Heart right ventricle (tissue), 16 donors: ENCODE data around the gene FAM174B. TPM values are rescaled to one million over a fixed set of nuclear protein-coding genes. Genes with fewer than 3 reads are reported as not detected.

Experiments used
- ATAC-seq, 8 donors: fragments of 200-7000 bp; cut with Tn5 transposase; one replicate each; pipeline ENCODE4 v1.9.1; 2020; ENCODE audit warnings: mild to moderate bottlenecking in 8 of 8, moderate library complexity in 8 of 8, moderate number of reproducible peaks in 1 of 8
- DNase-seq, 2 donors: peaks; one replicate each; pipeline ENCODE4 v3.0.0-alpha.2; 2020
- H3K27ac ChIP-seq, 10 donors: fragments of 200-600 bp; sonication (generic) in 2 of 10; one replicate each; pipeline versions ENCODE4 v1.5.0 to v1.8.0; 2020 to 2022; ENCODE audit warnings: mild to moderate bottlenecking in 3 of 10
- H3K27me3 ChIP-seq, 7 donors: fragments of 200-600 bp; one replicate each; pipeline ENCODE4 v1.8.0; 2021 to 2022; ENCODE audit warnings: mild to moderate bottlenecking in 2 of 7
- H3K36me3 ChIP-seq, 9 donors: fragments of 200-600 bp; sonication (generic) in 1 of 9; one replicate each; pipeline versions ENCODE4 v1.5.0 to v1.8.0; 2020 to 2022; ENCODE audit warnings: mild to moderate bottlenecking in 2 of 9
- H3K4me1 ChIP-seq, 9 donors: fragments of 200-600 bp; sonication (generic) in 1 of 9; one replicate each; pipeline versions ENCODE4 v1.5.0 to v1.8.0; 2020 to 2022; ENCODE audit warnings: mild to moderate bottlenecking in 4 of 9
- H3K4me3 ChIP-seq, 10 donors: fragments of 200-600 bp; sonication (generic) in 2 of 10; one replicate each; pipeline versions ENCODE4 v1.5.0 to v1.8.0; 2020 to 2022; ENCODE audit warnings: mild to moderate bottlenecking in 7 of 10, moderate library complexity in 2 of 10
- H3K9me3 ChIP-seq, 11 donors: fragments of 200-600 bp in 10 of 11; sonication (generic) in 2 of 11; one replicate each; pipeline versions ENCODE4 v1.5.0 to v1.8.0; 2013 to 2022; ENCODE audit warnings: mild to moderate bottlenecking in 2 of 11, control low read depth in 1 of 11, moderate library complexity in 1 of 11
- CTCF ChIP-seq, 9 donors: fragments of 200-600 bp; sonication (generic) in 2 of 9; IDR thresholded peaks; one replicate each; pipeline versions ENCODE4 v1.5.0 to v1.8.0; 2021 to 2022; ENCODE audit warnings: antibody characterized with exemption in 9 of 9, mild to moderate bottlenecking in 5 of 9, moderate library complexity in 1 of 9
- WGBS, 2 donors: extraction: QIAGEN DNeasy Blood & Tissue Kit; methylation state at CpG; one replicate each; pipeline ENCODE4 v1.1.7; 2013; ENCODE audit warnings: inconsistent platforms in 1 of 2; 5-methylcytosine and 5-hydroxymethylcytosine counted together
- intact Hi-C, 10 donors: fragments of 100-400 bp; cut with DNase I; formaldehyde crosslinking; loops; one replicate each; pipeline versions ENCODE4 v1.11.1 to v1.14.2; 2022
- polyA plus RNA-seq, 2 donors: library from polyadenylated mRNA; stranded (reverse); fragments of 200-250 nt; gene quantifications; one replicate each; pipeline ENCODE4 v1.2.3, GENCODE V29; 2013
- total RNA-seq, 10 donors: library from RNA; stranded (reverse); fragmentation: NEBNext Ultra II Directional in 3 of 10; extraction: Animal tissue kit (Norgen Biotek cat#: 25700) in 3 of 10; gene quantifications; one replicate each; pipeline versions ENCODE4 v1.2.1 to v1.2.4, GENCODE V29; 2021 to 2023
- donor health status: Arrhythmogenic right ventricular cardiomyopathy.
- donor health status: ischemic (EF 13 %, LVEDD 7.1; RV severe dilation, severe dysfunction).
- donor health status: healthy with polysubstance abuse.
- donor health status: DM: no; HTN: yes; CAD: no.
- donor health status: DM: no; HTN: no; CAD: no.
- donor health status: ischemic (EF 25% LVEDD 6.9; RV normal size, moderate dysfunction).
- donor health status: ischemic (EF 25% LVEDD 5.7; RV mildly dilated, moderate dysfunction).
- donor health status: healthy.
- donor health status: DM: yes; HTN: yes; CAD: no.
- donor health status: Ischemic cardiomyopathy.
- donor health status: ischemic (EF 35%, LVEDD 5.7; RV mildly dilated, moderate dysfunction).
- donor health status: nonischemic (EF 11% LVEDD 7.7; RV severe dilation, severe dysfunction).
- donor health status: DM: yes; HTN: yes; CAD: no.
- donor health status: PGD.
- donor health status: ischemic (EF 29% LVEDD 5.4; RV normal size, mild dysfunction).
- donor health status: nonischemic (EF 23%, LVEDD 6.1; RV moderate dilation, normal function).

Gene FAM174B
- total and polyA plus RNA-seq, 12 donors = 6.1 to 16.9 (median 10.8) TPM

- no peaks in the 10 kb centered on the region for H3K27me3 ChIP-seq
- peaks cover 0 to 12% (median 0%) of the 10 kb centered on the region in 9 donors for H3K36me3 ChIP-seq
- TF ChIP-seq CTCF (IDR thresholded peaks at IDR 0.05) = no peak
- no peak overlapping the region for H3K4me3 ChIP-seq
- no peak overlapping the region for H3K27ac ChIP-seq
- peaks cover 0 to 50% (median 10%) of the 10 kb centered on the region in 9 donors for H3K4me1 ChIP-seq
- DNase-seq (no peak), ATAC-seq (peak in 2 of 8 donors; percentile 7 to 22)
- 72 to 80% methylated on average over 4 of the region's 4 CpGs for WGBS, 2 donors
- intact Hi-C loops = no loop called here
- H3K9me3 ChIP-seq = no peaks in the 10 kb centered on the region
Observed at GRCh38 chr15:92634060-92634459, 21.5 kb downstream of the FAM174B start.

- ATAC-seq (peak in 2 of 8 donors; percentile 40 to 43), DNase-seq (no peak)
- peaks cover 0 to 45% (median 10%) of the 10 kb centered on the region in 9 donors for H3K4me1 ChIP-seq
- H3K4me3 ChIP-seq = no peak overlapping the region
- no peak for TF ChIP-seq CTCF (IDR thresholded peaks at IDR 0.05)
- H3K36me3 ChIP-seq = peaks cover 0 to 18% (median 0%) of the 10 kb centered on the region in 9 donors
- 42 to 73% methylated on average over 6 of the region's 6 CpGs for WGBS, 2 donors
- intact Hi-C loops = no loop called here
- H3K27me3 ChIP-seq = no peaks in the 10 kb centered on the region
- H3K9me3 ChIP-seq = no peaks in the 10 kb centered on the region
- H3K27ac ChIP-seq = no peak overlapping the region
Observed at GRCh38 chr15:92633418-92633817, 22.2 kb downstream of the FAM174B start.

GRCh38 chr15:92633001-92633400, 22.6 kb downstream of the FAM174B start:
- intact Hi-C loops = no loop called here
- Histone ChIP-seq H3K27ac (no peak overlapping the region), H3K4me1 (peaks cover 0 to 41% (median 10%) of the 10 kb centered on the region in 9 donors), H3K9me3 (no peaks in the 10 kb centered on the region), H3K4me3 (no peak overlapping the region), H3K27me3 (no peaks in the 10 kb centered on the region), H3K36me3 (peaks cover 0 to 22% (median 0%) of the 10 kb centered on the region in 9 donors)
- DNase-seq (no peak), ATAC-seq (no peak)
- no peak for TF ChIP-seq CTCF (IDR thresholded peaks at IDR 0.05)
- 92 to 94% methylated on average over 8 of the region's 8 CpGs for WGBS, 2 donors

GRCh38 chr15:92631721-92632120, 23.9 kb downstream of the FAM174B start:
- Histone ChIP-seq H3K9me3 (no peaks in the 10 kb centered on the region), H3K27ac (no peak overlapping the region), H3K27me3 (no peaks in the 10 kb centered on the region), H3K4me1 (peaks cover 0 to 29% (median 0%) of the 10 kb centered on the region in 9 donors), H3K4me3 (no peak overlapping the region), H3K36me3 (peaks cover 0 to 27% (median 0%) of the 10 kb centered on the region in 9 donors)
- DNase-seq = no peak
- intact Hi-C loops = no loop called here
- ATAC-seq = no peak
- no peak for TF ChIP-seq CTCF (IDR thresholded peaks at IDR 0.05)
- WGBS, 2 donors = 91 to 92% methylated on average over 11 of the region's 11 CpGs
